Erythroblast (primary cell): ENCODE results near the gene HAO1.
"Not testable (repeated sequence)": the region's sequence is repeated elsewhere in the genome, so short reads cannot be mapped to it uniquely, and the experiment has no call there.

Experiments used
- DNase-seq, 2 experiments: peaks; one replicate each; lab custom pipeline; 2025; lab: John Stamatoyannopoulos, UW
- GATA1 ChIP-seq: IDR thresholded peaks from 2 replicates; pipeline ENCODE4 v1.6.1; 2011; ENCODE audit warnings: low read depth, mild to moderate bottlenecking, control low read depth, low read length, moderate library complexity
- POLR2A ChIP-seq: IDR thresholded peaks from 2 replicates; pipeline ENCODE4 v1.6.1; 2011; ENCODE audit warnings: mild to moderate bottlenecking, low read length

The HAO1 gene

DNA sequence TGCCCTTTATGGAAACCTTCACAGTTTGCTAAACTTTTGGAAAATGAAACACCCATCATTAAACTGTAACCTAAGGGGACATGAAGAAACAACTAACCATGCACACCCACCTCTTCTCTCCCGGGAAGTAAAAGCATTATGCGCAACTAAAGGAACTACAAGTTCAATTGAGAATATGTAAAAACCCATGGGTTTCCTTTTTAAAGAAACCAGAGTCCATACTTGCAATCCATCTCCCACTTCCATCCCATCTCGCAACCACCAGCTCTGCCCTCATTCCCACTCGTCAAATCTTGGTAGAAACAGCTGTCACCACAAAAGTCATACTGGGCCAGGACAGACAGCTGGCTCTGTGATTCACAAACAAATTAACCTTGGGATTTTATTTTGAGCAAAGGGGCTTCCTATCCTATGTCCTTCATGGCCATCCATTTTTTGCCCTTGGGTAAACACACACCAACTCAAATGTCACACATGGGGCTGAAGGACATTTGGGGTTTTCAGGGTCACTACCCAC lies 81.5 kb downstream of the HAO1 start:
- TF ChIP-seq GATA1 (no peak), POLR2A (no peak)
- DNase-seq, result no peak

GRCh38 chr20:7856756-7857155 lies 83.5 kb downstream of the HAO1 start:
- DNase-seq, result no peak
- no peak for TF ChIP-seq POLR2A
- TF ChIP-seq GATA1, result no peak

GRCh38 chr20:7855545-7855944 lies 84.7 kb downstream of the HAO1 start:
- no peak for DNase-seq
- TF ChIP-seq GATA1, result no peak

- no peak for DNase-seq
- TF ChIP-seq POLR2A, result no peak
- TF ChIP-seq GATA1, result no peak
These were observed 86.8 kb downstream of the HAO1 start for GRCh38 chr20:7853493-7853892.

- no peak for DNase-seq
- TF ChIP-seq GATA1 (no peak), POLR2A (no peak)
These were observed 89.3 kb downstream of the HAO1 start for GRCh38 chr20:7850775-7851490.

DNA sequence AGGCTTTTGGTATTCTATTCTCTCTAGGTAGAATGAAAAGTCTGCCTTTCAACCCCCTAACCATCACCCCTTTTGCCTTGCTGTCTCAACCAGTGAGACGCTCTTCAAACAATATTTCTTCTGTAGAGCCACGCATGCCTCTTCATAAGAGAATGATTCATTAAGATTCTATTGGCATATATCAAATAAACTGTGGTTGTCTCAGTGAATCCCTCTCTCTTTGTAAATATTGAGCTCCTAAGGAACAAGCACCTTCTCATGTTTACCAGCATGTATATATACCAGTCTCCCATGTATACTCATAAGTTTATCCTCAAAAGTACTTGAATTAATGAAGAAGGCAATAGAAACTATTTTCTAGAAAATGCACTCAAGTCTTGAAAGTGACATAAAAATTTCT lies 90.6 kb downstream of the HAO1 start:
- TF ChIP-seq POLR2A, result no peak
- no peak for TF ChIP-seq GATA1
- no peak for DNase-seq

DNA sequence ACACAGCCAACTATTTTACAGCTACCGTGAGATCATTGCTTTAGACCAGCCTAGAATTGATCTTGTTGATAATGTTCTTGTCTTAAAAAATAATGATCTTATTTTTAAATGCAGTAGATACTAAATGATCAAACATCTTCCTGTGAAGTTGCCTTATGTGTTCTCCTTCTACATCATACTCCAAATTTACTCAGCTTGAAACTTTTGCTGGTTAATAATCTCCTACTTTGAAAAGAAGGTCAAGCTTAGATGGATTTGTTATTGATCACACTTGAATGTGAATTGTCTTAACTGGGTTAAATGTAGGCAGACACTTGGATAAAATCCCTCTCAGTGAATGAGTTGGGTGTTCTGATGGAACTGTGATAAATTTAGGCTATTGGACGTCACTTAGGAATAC lies 91.9 kb downstream of the HAO1 start:
- TF ChIP-seq POLR2A (no peak), GATA1 (no peak)
- no peak for DNase-seq

DNA sequence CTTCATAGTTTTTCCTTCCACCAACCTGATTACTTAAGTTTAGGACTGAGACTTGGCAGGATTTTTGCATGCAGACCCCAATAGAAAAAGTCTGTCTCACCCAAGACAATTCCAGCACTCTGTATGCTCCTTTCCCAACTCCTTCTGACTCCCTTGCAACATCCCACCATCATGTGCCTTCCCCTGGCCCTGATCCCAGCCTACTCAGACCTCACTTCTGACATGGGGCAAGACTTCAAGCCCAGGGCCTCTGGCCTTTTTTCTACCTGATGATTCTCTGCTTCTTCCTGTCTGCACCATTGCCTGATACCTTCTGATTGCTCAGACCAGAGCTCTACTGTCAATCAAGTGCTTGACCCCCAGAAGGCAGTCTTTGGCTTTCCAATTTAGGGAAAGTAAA lies 96.6 kb downstream of the HAO1 start:
- no peak for DNase-seq
- no peak for TF ChIP-seq POLR2A
- TF ChIP-seq GATA1, result no peak

DNA sequence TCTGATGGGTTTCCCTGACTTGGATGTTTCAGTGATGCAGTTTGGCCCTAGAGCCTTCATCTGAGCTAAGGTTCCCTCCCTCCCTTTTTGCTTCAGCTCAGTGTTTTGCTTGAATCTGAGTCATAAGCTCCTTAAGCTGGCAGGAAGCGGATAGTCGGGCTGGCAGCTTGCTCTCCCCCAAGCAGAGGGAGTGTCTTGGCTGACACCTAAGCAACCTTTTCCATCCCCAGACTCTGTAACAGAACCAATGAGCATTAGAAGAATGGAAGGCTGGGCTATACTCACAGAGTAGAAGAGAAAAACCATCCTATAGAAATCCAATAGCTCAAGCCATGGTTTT lies 98.3 kb downstream of the HAO1 start:
- no peak for TF ChIP-seq POLR2A
- no peak for TF ChIP-seq GATA1
- no peak for DNase-seq

- no peak for DNase-seq
- TF ChIP-seq GATA1 (no peak), POLR2A (no peak)
These were observed 98.8 kb downstream of the HAO1 start for GRCh38 chr20:7841291-7841970.

DNA sequence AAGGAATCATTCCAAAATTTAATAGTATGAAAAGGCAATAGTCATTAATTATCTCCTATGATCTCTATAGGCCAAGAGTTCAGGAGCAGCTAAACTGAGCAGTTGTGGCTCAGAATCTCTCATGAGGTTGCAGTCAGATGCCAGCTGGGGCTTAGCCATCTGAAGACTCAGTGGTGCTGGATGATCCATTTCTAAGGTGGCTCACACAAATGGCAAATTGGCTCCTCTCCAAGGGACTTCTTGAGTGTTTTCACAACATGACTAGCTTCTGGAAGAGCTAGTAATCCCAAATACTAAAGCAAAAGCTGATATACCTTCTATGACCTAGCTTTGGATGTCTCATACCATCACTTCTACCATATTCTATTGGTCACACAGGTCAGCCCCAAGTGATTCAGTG lies 104.2 kb downstream of the HAO1 start:
- TF ChIP-seq GATA1 (no peak), POLR2A (no peak)
- DNase-seq, result no peak

- DNase-seq, result not testable (repeated sequence)
These were observed 105.8 kb downstream of the HAO1 start for GRCh38 chr20:7834441-7834840.
